Endodermal cell (in vitro differentiated cells): ENCODE measurements around the gene GGPS1. TPM values are rescaled to one million over a fixed set of nuclear protein-coding genes. Genes with fewer than 3 reads are reported as not detected.
A peak's percentile ranks its signal among the peaks of the same experiment; 100 is the strongest.

ENCODE experiments used
- DNase-seq: peaks from one replicate; pipeline ENCODE4 v3.0.0-alpha.2; 2017
- H3K27ac ChIP-seq: 2 replicates; pipeline ENCODE4 v1.5.1; 2013; ENCODE audit warnings: mild to moderate bottlenecking, low read depth, low read length, moderate library complexity
- H3K27me3 ChIP-seq: 2 replicates; pipeline ENCODE4 v1.6.1; 2013; ENCODE audit warnings: mild to moderate bottlenecking, low read length, moderate library complexity; ENCODE audit not compliant: insufficient read depth, control insufficient read depth, poor library complexity, severe bottlenecking
- H3K36me3 ChIP-seq: 2 replicates; pipeline ENCODE4 v1.7.0; 2013; ENCODE audit warnings: mild to moderate bottlenecking, low read length, moderate library complexity; ENCODE audit not compliant: control insufficient read depth, insufficient read depth
- H3K4me1 ChIP-seq: one replicate; pipeline ENCODE4 v1.7.0; 2013; ENCODE audit warnings: low read length; ENCODE audit not compliant: control insufficient read depth, insufficient read depth
- H3K4me3 ChIP-seq: 2 replicates; pipeline ENCODE4 v1.5.1; 2013; ENCODE audit warnings: mild to moderate bottlenecking, low read length, moderate library complexity
- H3K9ac ChIP-seq: 2 replicates; pipeline ENCODE4 v1.6.1; 2013; ENCODE audit warnings: mild to moderate bottlenecking, low read length, moderate library complexity; ENCODE audit not compliant: poor library complexity, severe bottlenecking; ENCODE audit errors: extremely low read depth
- H3K9me3 ChIP-seq: 2 replicates; pipeline ENCODE4 v1.6.1; 2013; ENCODE audit warnings: mild to moderate bottlenecking, low read length, moderate library complexity; ENCODE audit not compliant: control insufficient read depth
- H3K27ac Mint-ChIP-seq: 2 replicates; pipeline ENCODE4 v1.8.0; 2020; ENCODE audit warnings: mixed read lengths
- H3K27me3 Mint-ChIP-seq: 2 replicates; pipeline ENCODE4 v1.8.0; 2021; ENCODE audit warnings: mild to moderate bottlenecking, mixed read lengths; ENCODE audit not compliant: insufficient read depth
- H3K36me3 Mint-ChIP-seq: 2 replicates; pipeline ENCODE4 v1.8.0; 2020; ENCODE audit warnings: low read depth, mixed read lengths
- H3K4me1 Mint-ChIP-seq: 2 replicates; pipeline ENCODE4 v1.8.0; 2020; ENCODE audit warnings: mixed read lengths
- H3K4me3 Mint-ChIP-seq: 2 replicates; pipeline ENCODE4 v1.8.0; 2020; ENCODE audit warnings: mild to moderate bottlenecking, moderate library complexity, mixed read lengths
- H3K9me3 Mint-ChIP-seq: 2 replicates; pipeline ENCODE4 v1.8.0; 2020; ENCODE audit warnings: mild to moderate bottlenecking, mixed read lengths
- WGBS, 2 experiments: methylation state at CpG; one replicate each; pipeline versions ENCODE4 v1.1.5 to v1.1.7; 2013; ENCODE audit warnings: missing lambda C conversion rate in 2 of 2, mixed read lengths in 1 of 2; ENCODE audit not compliant: insufficient coverage in 1 of 2, insufficient read length in 1 of 2; 5-methylcytosine and 5-hydroxymethylcytosine counted together
- total RNA-seq, 2 donors: library from RNA; stranded (reverse); fragmentation: NEBNext Ultra II Directional in 1 of 2; extraction: Animal tissue kit (Norgen Biotek cat#: 25700) in 1 of 2; gene quantifications; 2 replicates in 1 of 2; 3 replicates in 1 of 2; pipeline ENCODE4 v1.2.1, GENCODE V29; 2021
- TF ChIP-seq, protein P1 (sequence below): fragments of 200-600 bp; sonication (generic); conservative IDR thresholded peaks from 2 replicates; pipeline ENCODE4 v1.5.0; 2021; ENCODE audit warnings: antibody characterized with exemption, mild to moderate bottlenecking

GGPS1 gene
- total RNA-seq, 2 donors from 2014 or later = 56.3 to 64.6 TPM

DNA sequence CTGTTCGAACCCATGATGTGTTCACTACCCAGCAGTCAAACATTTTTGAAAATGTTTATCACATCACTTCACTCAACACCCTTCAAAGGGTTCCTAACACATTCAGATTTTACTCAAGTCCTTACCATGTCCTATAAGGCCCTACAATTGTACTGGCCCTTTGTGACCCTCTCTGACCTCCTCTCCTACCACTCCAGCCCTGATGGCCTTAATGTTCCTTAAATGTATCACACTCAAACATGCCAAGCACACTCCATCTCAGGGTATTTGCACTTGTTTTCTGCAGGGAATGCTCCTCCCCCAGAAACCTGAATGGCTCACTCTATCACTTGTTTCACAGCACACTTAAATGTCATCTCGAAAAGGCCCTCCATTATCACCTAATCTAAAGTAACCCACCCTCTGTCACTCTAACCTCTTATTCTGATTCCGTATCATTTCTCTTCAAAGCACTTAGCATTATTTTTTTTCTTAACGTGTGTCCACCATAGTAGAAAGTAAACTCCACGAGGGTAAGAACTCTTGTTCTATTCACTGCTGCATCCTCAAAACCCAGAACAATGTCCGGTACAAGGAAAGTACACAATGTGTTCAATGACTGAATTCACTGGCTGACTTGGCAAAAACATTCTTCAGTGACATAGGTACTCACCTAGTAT is 7.7 kb upstream of the GGPS1 start:
- WGBS, 2 experiments = 90 to 94% methylated on average over 6 of the region's 6 CpGs

DNA sequence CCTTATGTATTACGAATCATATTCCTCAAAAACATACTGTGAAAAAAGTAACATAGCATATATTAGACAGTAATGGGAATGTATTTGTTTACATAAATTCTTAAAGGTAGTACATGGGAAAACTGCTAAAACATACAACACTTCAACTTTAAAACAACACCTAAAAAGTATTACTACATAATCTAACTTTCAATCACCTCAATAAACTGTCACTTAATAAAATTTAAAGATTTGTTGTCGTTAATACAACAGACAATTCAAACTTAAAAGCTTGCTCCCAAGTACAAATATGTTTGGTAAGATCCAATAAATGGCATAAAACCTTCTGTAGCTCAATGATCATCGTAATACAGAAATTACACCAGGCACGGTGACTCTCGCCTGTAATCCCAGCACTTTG is 4.1 kb upstream of the GGPS1 start:
- peaks cover 49% of the 10 kb centered on the region for H3K36me3 ChIP-seq
- H3K36me3 Mint-ChIP-seq = peaks cover 44% of the 10 kb centered on the region
- H3K27me3 ChIP-seq = no peaks in the 10 kb centered on the region
- H3K4me1 Mint-ChIP-seq = peaks cover 31% of the 10 kb centered on the region
- DNase-seq = no peak
- H3K9me3 ChIP-seq = no peaks in the 10 kb centered on the region
- H3K9ac ChIP-seq = no peak overlapping the region
- H3K4me3 Mint-ChIP-seq = no peak overlapping the region
- no peaks in the 10 kb centered on the region for H3K27me3 Mint-ChIP-seq
- no peak overlapping the region for H3K27ac Mint-ChIP-seq
- 95% methylated on average over 4 of the region's 5 CpGs; no CpG with 5 or more reads in 1 of the 2 experiments for WGBS, 2 experiments
- H3K4me1 ChIP-seq = no peaks in the 10 kb centered on the region
- TF ChIP-seq, protein P1, sequence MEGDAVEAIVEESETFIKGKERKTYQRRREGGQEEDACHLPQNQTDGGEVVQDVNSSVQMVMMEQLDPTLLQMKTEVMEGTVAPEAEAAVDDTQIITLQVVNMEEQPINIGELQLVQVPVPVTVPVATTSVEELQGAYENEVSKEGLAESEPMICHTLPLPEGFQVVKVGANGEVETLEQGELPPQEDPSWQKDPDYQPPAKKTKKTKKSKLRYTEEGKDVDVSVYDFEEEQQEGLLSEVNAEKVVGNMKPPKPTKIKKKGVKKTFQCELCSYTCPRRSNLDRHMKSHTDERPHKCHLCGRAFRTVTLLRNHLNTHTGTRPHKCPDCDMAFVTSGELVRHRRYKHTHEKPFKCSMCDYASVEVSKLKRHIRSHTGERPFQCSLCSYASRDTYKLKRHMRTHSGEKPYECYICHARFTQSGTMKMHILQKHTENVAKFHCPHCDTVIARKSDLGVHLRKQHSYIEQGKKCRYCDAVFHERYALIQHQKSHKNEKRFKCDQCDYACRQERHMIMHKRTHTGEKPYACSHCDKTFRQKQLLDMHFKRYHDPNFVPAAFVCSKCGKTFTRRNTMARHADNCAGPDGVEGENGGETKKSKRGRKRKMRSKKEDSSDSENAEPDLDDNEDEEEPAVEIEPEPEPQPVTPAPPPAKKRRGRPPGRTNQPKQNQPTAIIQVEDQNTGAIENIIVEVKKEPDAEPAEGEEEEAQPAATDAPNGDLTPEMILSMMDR = no peak
- peak overlapping the region; percentile 97 for H3K4me3 ChIP-seq
- H3K9me3 Mint-ChIP-seq = no peaks in the 10 kb centered on the region
- no peak overlapping the region for H3K27ac ChIP-seq

More for the DNA sequence above, 7.7 kb upstream of the GGPS1 start:
- H3K27me3 ChIP-seq = no peaks in the 10 kb centered on the region
- no peaks in the 10 kb centered on the region for H3K4me1 ChIP-seq
- no peaks in the 10 kb centered on the region for H3K9me3 ChIP-seq
- Mint-ChIP-seq H3K4me1 (peaks cover 25% of the 10 kb centered on the region), H3K9me3 (no peaks in the 10 kb centered on the region), H3K27ac (peak overlapping the region; percentile 7), H3K4me3 (no peak overlapping the region), H3K27me3 (no peaks in the 10 kb centered on the region), H3K36me3 (peaks cover 49% of the 10 kb centered on the region)
- TF ChIP-seq, protein P1 = no peak
- H3K4me3 ChIP-seq = no peak overlapping the region
- DNase-seq = no peak
- H3K36me3 ChIP-seq = peaks cover 55% of the 10 kb centered on the region
- no peak overlapping the region for H3K9ac ChIP-seq
- H3K27ac ChIP-seq = no peak overlapping the region

DNA sequence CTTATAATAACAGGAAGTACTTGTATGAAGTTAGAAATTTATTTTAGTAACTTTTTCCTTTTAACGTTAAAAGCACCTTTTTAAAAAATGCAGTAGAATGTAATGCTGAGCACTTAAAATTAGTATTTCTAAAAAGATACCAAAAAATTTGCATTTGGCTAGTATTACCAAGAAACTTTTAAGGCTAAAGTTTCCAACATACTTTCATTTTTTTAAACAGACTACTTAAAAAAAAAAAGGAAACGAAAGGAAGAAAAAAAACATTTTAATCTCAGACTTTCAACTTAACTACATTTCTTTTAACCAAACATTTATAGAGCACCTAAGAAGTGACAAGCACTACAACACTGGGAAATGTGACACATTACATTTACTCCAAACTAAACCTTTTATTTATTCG is 3.2 kb upstream of the GGPS1 start:
- peak overlapping the region; percentile 91 for H3K9ac ChIP-seq
- H3K4me3 Mint-ChIP-seq = no peak overlapping the region

More for the DNA sequence above, 3.2 kb upstream of the GGPS1 start:
- H3K27ac ChIP-seq = no peak overlapping the region
- TF ChIP-seq, protein P1 = peak; percentile 1
- DNase-seq = no peak
- H3K4me3 ChIP-seq = peak overlapping the region; percentile 97
- H3K36me3 Mint-ChIP-seq = peaks cover 39% of the 10 kb centered on the region
- peaks cover 46% of the 10 kb centered on the region for H3K36me3 ChIP-seq
- no peaks in the 10 kb centered on the region for H3K9me3 ChIP-seq
- peaks cover 31% of the 10 kb centered on the region for H3K4me1 Mint-ChIP-seq
- no peaks in the 10 kb centered on the region for H3K4me1 ChIP-seq
- no peaks in the 10 kb centered on the region for H3K9me3 Mint-ChIP-seq
- no peak overlapping the region for H3K27ac Mint-ChIP-seq
- H3K27me3 ChIP-seq = no peaks in the 10 kb centered on the region
- 67% methylated on average over 1 to 2 of the region's 3 CpGs for WGBS, 2 experiments
- H3K27me3 Mint-ChIP-seq = no peaks in the 10 kb centered on the region
